HEK293 (cell line): Measurements from ENCODE around the gene FBXO17.
A peak's percentile ranks its signal among the peaks of the same experiment; 100 is the strongest.

Source experiments
- CTCF ChIA-PET: fragments of 350-600 bp; formaldehyde crosslinking; extraction: SDS; loops from one replicate; lab custom pipeline; 2021; ENCODE audit warnings: antibody characterized with exemption; lab: Yijun Ruan, JAX
- POLR2A ChIA-PET: fragments of 300-600 bp; formaldehyde crosslinking; extraction: SDS; loops from one replicate; lab custom pipeline; 2020; ENCODE audit warnings: antibody characterized with exemption, inconsistent platforms; lab: Yijun Ruan, JAX
- H3K27ac ChIP-seq: fragments of 200-500 bp; sonication (Bioruptor generic); 2 replicates; pipeline ENCODE4 v1.5.1; 2014; ENCODE audit warnings: low read depth, low read length, control low read depth, inconsistent platforms; ENCODE audit errors: extremely low read depth
- H3K36me3 ChIP-seq, 2 experiments: fragments of 200-500 bp in 1 of 2; sonication (Bioruptor generic) in 1 of 2; 1 replicate in 1 of 2; 2 replicates in 1 of 2; pipeline ENCODE4 v1.5.1; 2014 to 2017; ENCODE audit warnings: inconsistent platforms in 2 of 2, low read length in 2 of 2; ENCODE audit not compliant: control insufficient read depth in 2 of 2, insufficient read depth in 1 of 2
- H3K4me1 ChIP-seq: fragments of 200-500 bp; sonication (Bioruptor generic); 2 replicates; pipeline ENCODE4 v1.5.1; 2014; ENCODE audit warnings: mild to moderate bottlenecking, low read length, inconsistent platforms; ENCODE audit not compliant: control insufficient read depth, insufficient read depth
- H3K4me3 ChIP-seq: 2 replicates; pipeline ENCODE4 v1.5.1; 2011; ENCODE audit warnings: low read depth, mild to moderate bottlenecking, control low read depth, low read length, moderate library complexity
- H3K9me3 ChIP-seq: fragments of 200-500 bp; sonication (Bioruptor generic); 2 replicates; pipeline ENCODE4 v1.5.1; 2014; ENCODE audit warnings: low read depth, low read length, inconsistent platforms; ENCODE audit not compliant: control insufficient read depth, insufficient read depth
- KLF8 ChIP-seq: fragments of 450-650 bp; formaldehyde crosslinking; IDR thresholded peaks from 2 replicates; pipeline ENCODE4 v1.5.1; 2016; ENCODE audit warnings: missing biosample characterization, missing genetic modification characterization
- KLF9 ChIP-seq: fragments of 450-650 bp; formaldehyde crosslinking; IDR thresholded peaks from 2 replicates; pipeline ENCODE4 v1.5.1; 2016; ENCODE audit warnings: missing biosample characterization, missing genetic modification characterization, low read depth
- SCRT1 ChIP-seq: fragments of 450-650 bp; formaldehyde crosslinking; IDR thresholded peaks from 2 replicates; pipeline ENCODE4 v1.5.1; 2016; ENCODE audit warnings: missing biosample characterization, missing genetic modification characterization, borderline replicate concordance
- ZBTB11 ChIP-seq: fragments of 450-650 bp; formaldehyde crosslinking; conservative IDR thresholded peaks from 2 replicates; pipeline ENCODE4 v1.5.1; 2016; ENCODE audit warnings: low read depth, missing biosample characterization, missing genetic modification characterization
- ZBTB6 ChIP-seq: fragments of 450-650 bp; formaldehyde crosslinking; IDR thresholded peaks from 2 replicates; pipeline ENCODE4 v1.5.1; 2017; ENCODE audit warnings: missing biosample characterization, missing genetic modification characterization
- ZFP41 ChIP-seq: fragments of 450-650 bp; formaldehyde crosslinking; IDR thresholded peaks from 2 replicates; pipeline ENCODE4 v1.5.1; 2016; ENCODE audit warnings: missing biosample characterization, missing genetic modification characterization, borderline replicate concordance
- ZNF140 ChIP-seq: fragments of 450-650 bp; formaldehyde crosslinking; IDR thresholded peaks from 2 replicates; pipeline ENCODE4 v1.5.1; 2016; ENCODE audit warnings: missing biosample characterization, missing genetic modification characterization
- ZNF221 ChIP-seq: fragments of 450-650 bp; formaldehyde crosslinking; IDR thresholded peaks from 2 replicates; pipeline ENCODE4 v1.5.1; 2017; ENCODE audit warnings: missing biosample characterization, missing genetic modification characterization, borderline replicate concordance
- ZNF292 ChIP-seq: fragments of 450-650 bp; formaldehyde crosslinking; IDR thresholded peaks from 2 replicates; pipeline ENCODE4 v1.5.1; 2016; ENCODE audit warnings: low read depth, missing biosample characterization, missing genetic modification characterization, borderline replicate concordance
- ZNF324 ChIP-seq: fragments of 450-650 bp; formaldehyde crosslinking; IDR thresholded peaks from 2 replicates; pipeline ENCODE4 v1.5.1; 2016; ENCODE audit warnings: missing biosample characterization, missing genetic modification characterization
- ZNF404 ChIP-seq: fragments of 450-650 bp; formaldehyde crosslinking; IDR thresholded peaks from 2 replicates; pipeline ENCODE4 v1.5.1; 2017; ENCODE audit warnings: missing biosample characterization, missing genetic modification characterization
- ZNF513 ChIP-seq: fragments of 450-650 bp; IDR thresholded peaks from 2 replicates; pipeline ENCODE4 v1.5.1; 2018; ENCODE audit warnings: missing biosample characterization, missing genetic modification characterization
- ZNF544 ChIP-seq: fragments of 450-650 bp; formaldehyde crosslinking; IDR thresholded peaks from 2 replicates; pipeline ENCODE4 v1.5.0; 2017; ENCODE audit warnings: missing biosample characterization, missing genetic modification characterization
- ZNF549 ChIP-seq: fragments of 450-650 bp; IDR thresholded peaks from 2 replicates; pipeline ENCODE4 v1.5.1; 2018; ENCODE audit warnings: missing biosample characterization, missing genetic modification characterization, mild to moderate bottlenecking, inconsistent platforms, moderate library complexity
- ZNF664 ChIP-seq: fragments of 450-650 bp; formaldehyde crosslinking; IDR thresholded peaks from 2 replicates; pipeline ENCODE4 v1.5.1; 2016; ENCODE audit warnings: missing biosample characterization, missing genetic modification characterization
- ZNF677 ChIP-seq: fragments of 450-650 bp; IDR thresholded peaks from 2 replicates; pipeline ENCODE4 v1.5.0; 2018; ENCODE audit warnings: missing biosample characterization, mild to moderate bottlenecking, missing genetic modification characterization, moderate library complexity
- TF ChIP-seq, protein P1 (sequence below): fragments of 450-650 bp; formaldehyde crosslinking; conservative IDR thresholded peaks from 2 replicates; pipeline ENCODE4 v1.5.1; 2016; ENCODE audit warnings: low read depth, missing biosample characterization, missing genetic modification characterization
- TF ChIP-seq, protein P2 (sequence below): fragments of 450-650 bp; formaldehyde crosslinking; IDR thresholded peaks from 2 replicates; pipeline ENCODE4 v1.5.1; 2017; ENCODE audit warnings: missing biosample characterization, mild to moderate bottlenecking, missing genetic modification characterization, moderate library complexity

FBXO17 gene

GRCh38 chr19:38971672-38972071 is 3.9 kb downstream of the FBXO17 start (continued):
- no peak for TF ChIP-seq ZNF513 (tag by site-specific recombination)
- no peak for TF ChIP-seq ZNF677
- peak; percentile 99 for TF ChIP-seq ZNF664 (tag by site-specific recombination)
- peak; percentile 35; the same call in 1 of the 2 replicates for TF ChIP-seq KLF8

DNA sequence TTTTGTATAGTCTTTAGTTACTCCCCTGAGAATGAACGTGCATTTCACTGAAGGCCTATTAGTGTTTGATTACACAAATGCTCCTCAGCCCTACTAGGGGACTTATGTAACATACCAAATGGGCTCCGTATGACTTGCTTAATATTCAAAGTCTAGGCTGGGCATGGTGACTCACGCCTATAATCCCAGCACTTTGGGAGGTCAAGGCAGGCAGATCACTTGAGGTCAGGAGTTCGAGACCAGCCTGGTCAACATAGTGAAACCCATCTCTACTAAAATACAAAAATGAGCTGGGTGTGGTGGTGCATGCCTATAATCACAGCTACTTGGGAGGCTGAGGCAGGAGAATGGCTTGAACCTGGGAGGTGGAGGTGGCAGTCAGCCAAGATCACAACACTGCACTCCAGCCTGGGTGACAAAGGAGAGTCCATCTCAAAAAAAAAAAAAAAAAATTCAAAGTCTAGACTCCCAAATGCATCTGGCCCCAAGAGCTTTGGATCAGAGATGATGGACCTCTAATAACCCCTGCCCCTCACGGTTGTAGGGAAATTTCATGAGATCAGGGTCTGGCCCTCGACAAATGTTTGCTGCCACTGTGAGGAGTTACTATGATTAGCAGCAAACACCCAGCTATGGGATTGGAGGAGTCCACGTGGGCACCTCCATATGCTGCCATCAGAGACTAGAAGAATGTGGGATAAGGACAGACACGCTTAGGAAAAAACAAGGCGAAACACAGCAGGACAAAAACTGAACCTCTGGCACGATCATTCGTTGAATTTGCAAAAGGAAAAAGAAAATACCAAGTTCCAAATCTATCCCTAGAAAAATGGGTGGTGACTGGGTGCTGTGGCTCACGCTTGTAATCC is 4.6 kb downstream of the FBXO17 start:
- Histone ChIP-seq H3K4me1 (peaks cover 15% of the 10 kb centered on the region), H3K27ac (peak overlapping the region; percentile 13; the same call in 1 of the 2 replicates), H3K9me3 (no peaks in the 10 kb centered on the region; the same call in 1 of the 2 replicates), H3K4me3 (no peak overlapping the region), H3K36me3 (peaks cover 33 to 72% of the 10 kb centered on the region in 2 experiments)
- ChIA-PET POLR2A (interaction anchor here (0.6 to 1.3 kb wide), 4 partner anchors 40 to 154 kb away, joined by 3 to 6 read pairs (median 4); partner anchors contain the start of genes MRPS12, PAK4 and SARS2), CTCF (interaction anchor here (0.5 to 4.7 kb wide), 11 partner anchors 7 to 503 kb away, joined by 3 to 35 read pairs (median 3); partner anchors contain the start of genes MRPS12 and SARS2)
- TF ChIP-seq, protein P1, sequence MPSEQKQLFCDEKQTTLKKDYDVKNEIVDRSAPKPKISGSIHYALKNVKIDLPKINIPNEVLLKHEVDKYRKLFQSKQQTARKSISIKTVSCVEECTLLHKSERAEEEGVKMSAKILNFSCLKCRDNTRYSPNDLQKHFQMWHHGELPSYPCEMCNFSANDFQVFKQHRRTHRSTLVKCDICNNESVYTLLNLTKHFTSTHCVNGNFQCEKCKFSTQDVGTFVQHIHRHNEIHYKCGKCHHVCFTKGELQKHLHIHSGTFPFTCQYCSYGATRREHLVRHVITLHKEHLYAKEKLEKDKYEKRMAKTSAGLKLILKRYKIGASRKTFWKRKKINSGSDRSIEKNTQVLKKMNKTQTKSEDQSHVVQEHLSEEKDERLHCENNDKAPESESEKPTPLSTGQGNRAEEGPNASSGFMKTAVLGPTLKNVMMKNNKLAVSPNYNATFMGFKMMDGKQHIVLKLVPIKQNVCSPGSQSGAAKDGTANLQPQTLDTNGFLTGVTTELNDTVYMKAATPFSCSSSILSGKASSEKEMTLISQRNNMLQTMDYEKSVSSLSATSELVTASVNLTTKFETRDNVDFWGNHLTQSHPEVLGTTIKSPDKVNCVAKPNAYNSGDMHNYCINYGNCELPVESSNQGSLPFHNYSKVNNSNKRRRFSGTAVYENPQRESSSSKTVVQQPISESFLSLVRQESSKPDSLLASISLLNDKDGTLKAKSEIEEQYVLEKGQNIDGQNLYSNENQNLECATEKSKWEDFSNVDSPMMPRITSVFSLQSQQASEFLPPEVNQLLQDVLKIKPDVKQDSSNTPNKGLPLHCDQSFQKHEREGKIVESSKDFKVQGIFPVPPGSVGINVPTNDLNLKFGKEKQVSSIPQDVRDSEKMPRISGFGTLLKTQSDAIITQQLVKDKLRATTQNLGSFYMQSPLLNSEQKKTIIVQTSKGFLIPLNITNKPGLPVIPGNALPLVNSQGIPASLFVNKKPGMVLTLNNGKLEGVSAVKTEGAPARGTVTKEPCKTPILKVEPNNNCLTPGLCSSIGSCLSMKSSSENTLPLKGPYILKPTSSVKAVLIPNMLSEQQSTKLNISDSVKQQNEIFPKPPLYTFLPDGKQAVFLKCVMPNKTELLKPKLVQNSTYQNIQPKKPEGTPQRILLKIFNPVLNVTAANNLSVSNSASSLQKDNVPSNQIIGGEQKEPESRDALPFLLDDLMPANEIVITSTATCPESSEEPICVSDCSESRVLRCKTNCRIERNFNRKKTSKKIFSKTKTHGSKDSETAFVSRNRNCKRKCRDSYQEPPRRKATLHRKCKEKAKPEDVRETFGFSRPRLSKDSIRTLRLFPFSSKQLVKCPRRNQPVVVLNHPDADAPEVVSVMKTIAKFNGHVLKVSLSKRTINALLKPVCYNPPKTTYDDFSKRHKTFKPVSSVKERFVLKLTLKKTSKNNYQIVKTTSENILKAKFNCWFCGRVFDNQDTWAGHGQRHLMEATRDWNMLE (tag by site-specific recombination): no peak
- no peak for TF ChIP-seq ZNF404
- no peak for TF ChIP-seq ZNF140 (tag by site-specific recombination)
- TF ChIP-seq KLF9 (tag by site-specific recombination): no peak
- no peak for TF ChIP-seq ZFP41 (tag by site-specific recombination)
- TF ChIP-seq SCRT1 (tag by site-specific recombination): no peak
- TF ChIP-seq ZNF324 (tag by site-specific recombination): no peak; the same call in 1 of the 2 replicates
- no peak for TF ChIP-seq ZNF221 (tag by site-specific recombination)
- TF ChIP-seq ZNF292 (tag by site-specific recombination): no peak
- no peak for TF ChIP-seq ZNF544
- TF ChIP-seq ZBTB11 (tag by site-specific recombination): no peak
- TF ChIP-seq ZBTB6 (tag by site-specific recombination): no peak
- TF ChIP-seq, protein P2, sequence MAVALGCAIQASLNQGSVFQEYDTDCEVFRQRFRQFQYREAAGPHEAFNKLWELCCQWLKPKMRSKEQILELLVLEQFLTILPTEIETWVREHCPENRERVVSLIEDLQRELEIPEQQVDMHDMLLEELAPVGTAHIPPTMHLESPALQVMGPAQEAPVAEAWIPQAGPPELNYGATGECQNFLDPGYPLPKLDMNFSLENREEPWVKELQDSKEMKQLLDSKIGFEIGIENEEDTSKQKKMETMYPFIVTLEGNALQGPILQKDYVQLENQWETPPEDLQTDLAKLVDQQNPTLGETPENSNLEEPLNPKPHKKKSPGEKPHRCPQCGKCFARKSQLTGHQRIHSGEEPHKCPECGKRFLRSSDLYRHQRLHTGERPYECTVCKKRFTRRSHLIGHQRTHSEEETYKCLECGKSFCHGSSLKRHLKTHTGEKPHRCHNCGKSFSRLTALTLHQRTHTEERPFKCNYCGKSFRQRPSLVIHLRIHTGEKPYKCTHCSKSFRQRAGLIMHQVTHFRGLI (tag by site-specific recombination): peak; percentile 83; the same call in 1 of the 2 replicates
- TF ChIP-seq ZNF549 (tag by site-specific recombination): no peak
